HG03378 (cell line): Measurements from ENCODE around the gene MT1H.
"Not testable (repeated sequence)": the region's sequence is repeated elsewhere in the genome, so short reads cannot be mapped to it uniquely, and the experiment has no call there.

Source experiments
- ATAC-seq: cut with Tn5 transposase; IDR thresholded peaks from one replicate; pipeline ENCODE4 v1.9.1; 2021; ENCODE audit warnings: mild to moderate bottlenecking, moderate library complexity; ENCODE audit not compliant: unreplicated experiment

Gene MT1H

GRCh38 chr16:56662357-56663354, 7.0 kb upstream of the MT1H start:
- no peak for ATAC-seq

- ATAC-seq, result no peak
Measured at GRCh38 chr16:56664506-56664905, 5.1 kb upstream of the MT1H start.

GRCh38 chr16:56665286-56666261, 4.0 kb upstream of the MT1H start:
- ATAC-seq, result not testable (repeated sequence)

- no peak for ATAC-seq
Measured at GRCh38 chr16:56667581-56668571, 1.7 kb upstream of the MT1H start, which contains the start of gene MT1G. Gene MT1G, minus strand, starts transcription at chr16:56668065. Its CDS starts 72 bp downstream, at chr16:56667993.

- ATAC-seq, result no peak
Measured at GRCh38 chr16:56669840-56670619, 416 bp downstream of the MT1H start.

GRCh38 chr16:56670620-56670934, 963 bp downstream of the MT1H start:
- ATAC-seq, result no peak

- ATAC-seq, result not testable (repeated sequence)
Measured at GRCh38 chr16:56671691-56672090, 2.1 kb downstream of the MT1H start.

GRCh38 chr16:56672171-56672570, 2.6 kb downstream of the MT1H start:
- ATAC-seq, result not testable (repeated sequence)

- no peak for ATAC-seq
Measured at GRCh38 chr16:56672761-56673536, 3.3 kb downstream of the MT1H start.

- ATAC-seq, result no peak
Measured at GRCh38 chr16:56673921-56674320, 4.3 kb downstream of the MT1H start.

GRCh38 chr16:56674570-56674969, 5.0 kb downstream of the MT1H start:
- ATAC-seq, result not testable (repeated sequence)

- ATAC-seq, result no peak
Measured at GRCh38 chr16:56675685-56676210, 6.1 kb downstream of the MT1H start.

GRCh38 chr16:56677474-56677873, 7.9 kb downstream of the MT1H start:
- ATAC-seq, result no peak

- ATAC-seq, result no peak
Measured at GRCh38 chr16:56679078-56679730, 9.6 kb downstream of the MT1H start.

- no peak for ATAC-seq
Measured at GRCh38 chr16:56679818-56680217, 10.2 kb downstream of the MT1H start.

GRCh38 chr16:56681939-56682702, 12.5 kb downstream of the MT1H start, which contains the start of gene MT1X:
Gene MT1X, plus strand, starts transcription at chr16:56682470. Its CDS starts 71 bp downstream, at chr16:56682541.
- ATAC-seq, result peak; percentile 84
